HG02642 (cell line): Measurements from ENCODE around the gene CAPN13.

ENCODE experiments used
- ATAC-seq: cut with Tn5 transposase; IDR thresholded peaks from one replicate; pipeline ENCODE4 v1.9.1; 2021; ENCODE audit warnings: mild to moderate bottlenecking; ENCODE audit not compliant: unreplicated experiment, poor library complexity

The CAPN13 gene

DNA sequence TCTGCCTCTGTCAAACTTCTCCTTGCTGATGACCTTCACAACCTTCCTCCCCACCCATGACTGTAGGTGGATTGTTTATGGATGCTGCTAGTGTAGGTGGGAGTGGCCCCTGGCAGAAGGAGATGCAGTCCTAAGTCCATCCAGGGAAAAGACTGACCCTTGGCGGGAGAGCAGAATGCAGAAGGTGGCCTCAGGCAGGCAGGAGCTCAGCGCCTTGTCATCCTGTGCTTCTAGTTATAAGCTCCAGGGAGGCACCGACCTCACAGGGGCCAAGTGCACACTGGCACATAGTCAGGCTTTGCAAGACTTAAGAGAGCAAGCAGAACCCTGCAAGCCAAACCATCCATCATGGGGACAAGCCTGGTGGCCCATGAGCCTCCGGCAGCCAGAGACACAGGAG, 74.4 kb downstream of the CAPN13 start:
- no peak for ATAC-seq

DNA sequence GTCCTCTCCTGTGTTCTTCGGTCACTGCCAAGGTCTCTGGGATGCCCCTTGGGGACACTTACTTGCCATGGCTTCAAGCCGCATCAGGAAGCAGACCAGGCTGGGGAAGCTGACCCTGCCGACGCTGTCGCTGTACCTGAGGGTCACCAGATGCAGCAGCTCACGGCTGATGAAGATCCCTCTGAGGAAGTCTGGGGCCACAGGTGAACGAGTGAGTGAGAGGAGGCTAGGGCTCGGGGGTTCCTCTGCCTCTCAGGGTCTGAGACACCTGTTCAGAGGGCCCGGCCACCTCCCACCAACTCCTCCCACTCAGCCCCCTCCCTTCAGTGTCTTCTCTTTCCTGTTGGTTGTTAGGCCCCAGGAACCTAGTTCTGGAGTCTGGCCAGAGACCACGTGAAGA, 74.9 kb downstream of the CAPN13 start:
- no peak for ATAC-seq

DNA sequence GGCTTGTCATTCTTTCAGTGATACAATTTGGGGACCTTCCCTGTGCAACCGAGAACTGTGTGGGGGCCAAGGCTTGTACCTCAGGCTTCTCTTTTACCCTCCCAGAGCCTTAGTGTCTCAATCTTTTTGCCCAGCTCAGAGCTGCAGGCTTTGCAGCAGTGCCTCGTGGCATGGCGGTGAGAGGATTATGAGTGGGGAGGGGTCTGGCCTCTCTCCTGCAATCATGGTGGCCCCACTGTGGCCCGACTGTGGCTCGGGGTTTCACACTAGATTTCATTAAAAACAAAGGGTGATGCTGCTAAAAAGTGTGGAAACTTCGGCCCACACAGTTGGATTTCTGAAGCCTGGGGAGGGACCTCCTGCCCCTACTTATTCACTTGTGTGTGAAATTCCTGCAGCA, 75.5 kb downstream of the CAPN13 start:
- no peak for ATAC-seq

DNA sequence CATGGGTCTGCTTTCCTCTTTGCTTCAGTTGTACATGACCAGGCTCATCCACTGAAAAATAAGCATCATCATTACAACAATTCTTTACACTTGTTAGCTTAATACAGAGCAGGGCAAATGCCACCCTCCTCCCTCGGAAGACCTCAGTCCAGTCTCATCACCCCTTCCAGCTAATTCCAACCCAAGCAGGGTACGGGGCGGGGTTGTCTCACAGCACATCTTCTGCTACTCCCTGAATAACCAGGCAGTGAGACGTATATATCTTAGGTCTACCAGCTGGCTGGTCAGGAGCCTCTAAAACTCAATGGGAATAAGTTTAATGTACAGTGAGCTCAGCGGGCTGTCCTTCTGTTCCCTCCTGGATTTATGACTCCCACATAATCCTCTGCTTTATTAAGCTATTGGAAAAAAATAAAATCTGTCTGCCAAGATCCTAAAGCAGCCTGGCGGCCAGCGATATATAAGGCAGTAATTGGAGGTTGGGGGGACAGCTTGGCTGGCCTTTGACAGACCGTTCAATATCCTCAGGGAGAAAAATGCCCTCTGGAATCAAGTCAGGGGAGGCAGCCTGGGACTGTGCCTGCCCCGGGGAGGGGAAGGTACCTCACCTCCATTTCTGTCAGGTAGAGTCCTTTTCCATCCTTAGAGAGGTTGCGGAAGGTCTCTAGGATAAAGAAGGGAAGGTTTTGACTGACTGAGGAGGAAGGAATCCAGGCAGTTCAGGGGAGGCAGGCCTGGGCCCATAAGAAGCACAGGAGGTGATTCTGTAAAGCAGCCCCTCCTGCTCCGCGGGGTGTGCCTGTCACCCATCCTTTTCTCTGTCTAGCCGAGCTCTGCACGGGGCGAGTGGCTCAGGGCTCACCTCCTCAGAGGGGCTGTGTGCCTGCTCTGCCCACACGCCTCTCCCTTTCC, 76.3 kb downstream of the CAPN13 start:
- no peak for ATAC-seq

DNA sequence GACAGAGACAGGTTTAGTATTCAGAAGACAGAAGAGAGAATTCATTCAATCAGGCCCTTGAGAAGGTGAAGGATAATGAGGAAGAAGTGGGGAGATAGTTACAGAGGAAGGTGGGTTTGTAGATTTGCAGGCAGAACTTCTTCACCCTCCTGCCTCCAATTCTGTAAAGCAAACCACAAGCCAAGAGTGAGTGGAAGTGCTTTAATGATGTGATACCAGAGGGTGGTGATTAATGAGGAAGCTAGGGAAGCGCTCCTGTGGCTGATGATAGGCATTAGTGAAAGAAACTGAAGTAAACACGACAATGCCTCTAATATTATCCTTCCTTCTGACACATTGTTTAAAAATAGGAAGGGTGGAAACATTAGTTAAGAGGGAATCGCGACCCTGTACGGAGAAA, 78.2 kb downstream of the CAPN13 start:
- no peak for ATAC-seq

DNA sequence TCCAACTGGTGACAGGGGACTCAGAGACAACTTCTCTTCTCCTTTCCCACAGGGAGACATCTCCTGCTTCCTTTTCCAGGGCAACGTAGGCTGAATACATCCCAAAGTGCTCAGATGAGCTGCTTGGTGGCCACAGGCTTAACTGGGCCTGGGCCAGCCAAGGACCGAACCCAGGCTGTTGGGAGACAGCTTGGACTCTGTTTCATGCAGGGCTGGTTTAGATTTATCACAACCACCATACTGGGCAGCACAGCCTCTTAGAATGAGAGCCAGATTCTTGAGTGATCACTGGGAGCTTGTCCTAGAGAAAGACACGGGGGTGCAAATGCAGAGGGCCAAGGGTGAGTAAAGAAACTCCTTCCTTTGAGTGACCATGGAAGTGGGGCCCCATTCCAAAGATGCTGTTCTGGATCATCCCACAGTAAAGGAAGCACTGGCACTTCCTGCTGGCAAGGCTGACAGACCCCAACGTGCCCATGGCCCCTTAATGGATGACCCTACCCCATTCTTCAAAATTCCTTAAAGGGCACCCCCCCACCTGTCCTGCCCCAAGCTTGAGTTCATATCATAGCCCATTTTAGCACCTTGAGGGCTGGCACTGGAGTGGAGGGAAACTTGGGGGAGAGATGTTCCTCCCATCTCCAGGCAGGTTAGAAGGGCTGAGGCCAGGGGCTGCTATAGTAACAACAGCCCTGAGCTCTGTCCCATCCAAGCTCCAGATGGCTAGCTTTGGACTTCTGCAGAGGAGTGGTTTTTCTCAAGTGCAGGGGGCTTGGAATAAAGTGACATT, 84.1 kb downstream of the CAPN13 start:
- no peak for ATAC-seq

- ATAC-seq, result no peak
Measured at GRCh38 chr2:30721668-30722647, 85.3 kb downstream of the CAPN13 start.

DNA sequence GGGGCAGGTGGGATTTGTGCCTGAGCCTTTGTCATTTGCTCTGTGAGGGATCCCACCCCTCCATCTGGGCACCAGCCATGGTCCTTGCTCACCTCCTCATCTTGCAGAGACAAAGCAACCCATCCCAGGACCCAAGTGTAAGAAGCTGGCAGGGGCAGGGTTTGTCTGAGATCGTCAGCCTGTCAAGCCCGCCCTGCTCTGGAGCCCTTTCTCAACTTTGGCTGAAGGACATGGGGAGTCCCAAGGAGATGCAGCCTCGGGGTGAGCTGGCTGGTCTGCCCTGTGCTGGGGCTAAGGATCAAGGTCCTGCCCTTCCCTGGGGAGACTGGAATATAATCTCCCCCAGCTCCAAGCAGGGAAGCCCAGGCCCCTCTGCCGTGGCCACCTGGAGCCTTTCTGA, 86.0 kb downstream of the CAPN13 start:
- no peak for ATAC-seq

DNA sequence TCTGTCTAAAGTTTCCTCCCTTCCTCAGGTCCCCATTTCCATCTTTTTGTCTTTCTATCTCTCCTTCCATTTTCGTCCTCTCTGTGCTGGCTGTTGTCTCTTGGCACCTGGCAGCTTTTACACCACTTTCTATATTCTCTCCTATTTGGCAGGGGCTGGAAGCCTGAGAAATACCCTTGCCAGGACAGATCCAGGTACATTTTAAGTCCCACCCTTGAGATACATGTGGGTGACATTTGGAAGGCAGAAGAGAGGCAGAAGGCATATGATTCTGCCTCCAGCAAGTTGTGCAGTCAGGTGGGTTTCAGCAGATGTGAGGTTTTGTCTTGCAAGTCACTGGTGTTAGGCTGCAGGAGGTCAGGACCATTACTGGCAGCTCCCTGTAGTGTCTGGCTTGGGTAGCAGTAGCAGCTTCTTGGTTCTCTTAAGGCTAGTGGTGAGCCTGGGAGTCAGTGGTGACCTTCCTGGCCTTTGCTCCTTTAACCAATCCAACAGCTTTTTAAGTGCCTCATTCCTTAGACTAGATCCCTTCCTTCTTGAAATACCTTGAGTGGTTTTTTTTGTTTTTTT, 90.1 kb downstream of the CAPN13 start:
- no peak for ATAC-seq

GRCh38 chr2:30716123-30716900, 90.9 kb downstream of the CAPN13 start:
- ATAC-seq, result no peak

DNA sequence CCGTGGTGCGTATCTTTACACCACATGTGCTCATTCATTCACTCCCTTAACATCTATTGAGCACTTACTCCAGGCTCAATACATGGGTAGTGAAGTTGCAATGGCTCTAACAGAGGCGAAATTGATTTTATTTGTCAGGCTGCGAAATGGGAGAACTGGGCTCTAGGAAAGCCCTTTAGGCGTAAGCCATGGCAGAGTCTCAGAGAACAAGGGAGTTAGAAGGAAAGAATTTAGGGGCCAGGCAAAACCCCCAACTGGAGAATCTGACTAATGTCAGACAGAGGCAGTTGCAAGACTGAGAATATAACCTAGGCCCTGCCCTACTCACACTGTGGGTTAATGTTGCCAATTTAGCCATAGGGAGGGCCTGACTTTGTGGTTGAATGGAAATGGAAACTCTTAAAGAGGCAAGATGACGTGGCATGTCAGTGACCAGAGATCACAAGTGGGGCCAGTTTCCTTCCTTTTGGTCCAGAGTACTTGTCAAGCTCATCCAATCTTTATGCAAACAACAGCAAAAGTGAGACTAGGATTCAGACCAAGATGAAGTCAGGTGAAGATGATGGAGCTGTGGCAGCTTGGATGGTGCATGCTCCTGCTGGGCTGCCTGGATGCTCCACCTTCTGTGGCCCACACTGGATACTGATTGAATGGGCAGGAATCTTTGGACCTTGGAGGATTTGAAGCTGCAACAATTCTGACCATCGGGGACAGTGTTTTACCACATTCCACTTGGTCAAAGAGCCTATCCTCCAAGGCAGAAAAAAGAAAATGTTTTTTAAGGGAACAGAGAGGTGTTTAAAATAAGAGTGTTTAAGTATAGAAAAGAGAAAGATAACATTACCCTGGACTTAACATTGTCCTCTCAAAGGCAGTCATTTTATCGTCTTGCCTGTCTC, 92.2 kb downstream of the CAPN13 start:
- ATAC-seq, result no peak

DNA sequence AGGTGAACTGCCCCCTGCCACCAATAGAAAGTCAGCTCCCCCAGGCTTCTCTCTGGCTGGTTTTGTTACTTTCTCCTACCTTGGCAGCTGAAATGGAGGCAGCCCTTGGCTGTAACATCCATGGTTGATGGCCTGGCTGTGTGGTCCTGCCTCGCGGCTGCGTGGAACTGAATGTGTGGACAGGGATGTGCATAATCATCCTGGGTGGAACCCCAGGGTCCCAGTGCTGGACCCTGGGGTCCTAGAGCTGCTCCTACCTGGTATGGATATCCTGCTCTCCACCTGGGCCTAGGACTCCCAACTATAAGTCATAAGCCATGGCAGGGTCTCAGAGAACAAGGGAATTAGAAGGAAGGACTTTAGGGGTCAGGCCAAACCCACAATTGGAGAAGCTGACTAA, 93.5 kb downstream of the CAPN13 start:
- no peak for ATAC-seq

- ATAC-seq, result peak; percentile 84
Measured at GRCh38 chr2:30711646-30712085, 95.6 kb downstream of the CAPN13 start.

DNA sequence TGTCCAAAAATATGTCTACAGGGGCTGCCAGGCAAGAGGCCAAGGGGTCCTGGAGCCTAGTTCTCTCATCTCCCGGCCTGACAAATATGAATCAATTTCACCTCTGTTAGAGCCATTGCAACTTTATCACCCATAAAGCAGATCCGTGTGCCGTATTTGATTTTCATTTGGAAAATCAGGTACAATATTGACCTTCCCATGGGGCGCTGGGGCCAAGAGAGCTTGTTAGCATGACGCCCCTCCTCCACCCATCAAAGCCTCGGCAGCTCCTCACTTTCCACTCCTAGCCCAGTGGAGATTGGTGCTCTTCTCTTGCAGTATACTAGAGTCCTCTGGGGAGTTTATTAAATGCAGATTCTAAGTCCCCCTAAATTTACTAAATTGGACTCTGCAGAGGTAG, 96.8 kb downstream of the CAPN13 start:
- ATAC-seq, result no peak

DNA sequence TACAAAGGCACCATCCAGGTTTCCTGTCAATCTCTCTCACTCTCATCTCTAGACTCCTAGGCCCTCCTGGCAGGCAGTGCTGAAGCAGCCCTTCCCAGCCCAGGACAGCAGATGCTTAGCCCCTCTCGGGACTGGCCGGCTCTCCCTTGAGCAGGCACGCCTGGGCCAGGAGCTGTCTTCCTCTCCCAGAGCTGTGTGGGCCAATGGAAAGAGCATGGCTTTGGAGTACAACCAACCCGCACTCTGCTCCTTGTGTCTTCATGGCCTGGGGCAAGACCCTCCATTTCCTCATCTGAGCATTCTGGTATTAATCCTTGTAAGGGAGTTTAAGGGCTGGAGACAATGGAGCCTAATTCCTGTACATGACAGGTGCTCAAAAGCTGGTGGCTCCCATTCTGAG, 97.2 kb downstream of the CAPN13 start:
- no peak for ATAC-seq

DNA sequence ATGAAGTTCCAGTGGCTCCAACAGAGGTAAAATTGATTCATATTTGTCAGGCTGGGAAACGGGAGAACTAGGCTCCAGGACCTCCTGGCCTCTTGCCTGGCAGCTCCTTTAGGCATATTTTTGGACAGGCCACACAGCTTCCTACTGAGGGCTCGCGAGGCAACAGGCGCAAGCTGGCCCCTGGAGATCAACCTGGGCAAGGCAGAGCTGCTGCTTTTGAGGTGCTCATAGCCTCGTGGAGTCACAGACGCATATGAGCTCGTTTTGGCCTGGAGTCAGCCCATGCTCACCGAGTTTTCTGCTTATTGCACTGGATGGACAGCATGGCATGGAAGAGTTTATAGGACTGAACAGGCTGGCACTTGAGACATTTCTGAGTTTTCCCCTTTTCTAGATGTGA, 97.7 kb downstream of the CAPN13 start:
- no peak for ATAC-seq

- ATAC-seq, result no peak
Measured at GRCh38 chr2:30708491-30709290, 98.6 kb downstream of the CAPN13 start.
